ENCODE data around the gene KDM2B.

- TF ChIP-seq POLR2AphosphoS5 (IDR thresholded peaks at IDR 0.05) (no peak), CTCF (IDR thresholded peaks at IDR 0.05) (no peak), POLR2A (IDR thresholded peaks at IDR 0.05) (no peak)
These were observed 75.3 kb downstream of the KDM2B start for GRCh38 chr12:121505513-121505912.

Measured in breast epithelium (tissue), 3 donors.